NCI-H1436 treated with DMSO at 0.1 percent for 48 hours (cell line): ENCODE measurements around the gene PARP15.
"Not testable (repeated sequence)": the region's sequence is repeated elsewhere in the genome, so short reads cannot be mapped to it uniquely, and the experiment has no call there.

Experiments
- DNase-seq: peaks from one replicate; lab custom pipeline; 2025; lab: John Stamatoyannopoulos, UW

The PARP15 gene

DNA sequence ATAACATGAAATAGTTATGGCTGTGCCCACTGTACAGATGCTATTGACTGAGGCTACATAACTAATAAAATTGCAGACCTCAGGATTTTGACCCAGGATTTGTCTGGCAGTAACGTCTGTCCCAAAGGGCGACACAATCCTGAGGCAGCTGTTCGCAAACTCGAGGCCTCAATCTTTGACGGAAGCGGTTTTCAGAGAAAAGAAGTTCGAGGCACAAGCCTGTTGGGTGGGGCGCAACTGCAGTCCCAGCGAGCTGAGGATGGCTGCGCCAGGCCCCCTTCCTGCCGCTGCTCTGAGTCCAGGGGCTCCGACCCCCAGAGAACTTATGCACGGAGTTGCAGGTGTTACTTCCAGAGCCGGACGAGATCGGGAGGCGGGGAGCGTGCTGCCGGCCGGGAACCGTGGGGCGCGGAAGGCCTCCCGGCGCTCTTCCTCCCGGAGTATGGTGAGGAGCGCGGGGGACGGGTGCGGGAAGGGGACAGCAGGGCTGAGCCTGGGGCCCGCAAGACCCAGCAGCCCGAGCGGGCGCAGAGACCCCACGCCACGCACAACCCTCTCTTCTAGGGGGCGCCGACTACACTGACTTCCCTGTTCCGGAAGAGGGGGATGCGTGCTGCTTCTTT, at the start of gene PARP15:
TSS of gene PARP15 (plus strand) at position 242 of the 623 bp plus-strand sequence. CDS start at position 260, 18 bp downstream.
- no peak for DNase-seq

DNA sequence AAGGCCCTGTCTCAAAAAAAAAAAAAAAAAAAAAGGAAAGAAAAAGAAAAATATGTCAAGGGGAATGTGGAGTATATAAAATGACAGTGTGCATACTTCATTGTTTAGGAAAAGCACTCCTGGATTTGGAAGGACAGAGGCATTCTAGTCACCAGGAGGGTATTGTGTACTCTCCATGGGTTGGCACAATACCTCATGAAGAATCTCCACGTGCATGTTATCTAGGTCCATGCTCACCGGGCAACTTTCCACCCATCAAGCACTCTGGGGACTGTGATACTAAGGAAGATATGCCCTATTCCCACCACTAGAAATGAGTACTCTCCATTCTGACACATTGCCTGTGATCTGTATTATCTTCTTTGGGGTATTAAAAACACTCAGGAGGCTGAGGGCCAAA, 47.3 kb upstream of the PARP15 start:
- no peak for DNase-seq

DNA sequence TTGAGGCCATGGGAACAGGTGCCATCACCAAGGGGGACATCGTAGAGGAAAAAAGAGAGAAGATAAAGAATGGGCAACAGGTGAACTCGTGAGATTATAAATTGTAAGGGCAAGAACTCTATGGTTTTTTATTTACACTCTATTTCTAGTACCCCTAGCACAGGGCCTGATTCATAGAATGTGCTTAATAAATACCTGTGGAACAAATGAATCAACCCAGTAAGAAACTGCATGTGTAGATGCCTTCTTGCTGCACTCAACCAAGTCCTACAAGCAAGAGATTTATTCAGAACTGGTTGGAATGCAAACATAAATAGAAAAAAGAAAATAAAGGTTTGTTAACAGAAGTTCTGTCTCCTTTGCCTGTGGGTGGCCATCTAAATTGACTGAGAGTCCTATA, 44.0 kb upstream of the PARP15 start:
- DNase-seq: no peak

DNA sequence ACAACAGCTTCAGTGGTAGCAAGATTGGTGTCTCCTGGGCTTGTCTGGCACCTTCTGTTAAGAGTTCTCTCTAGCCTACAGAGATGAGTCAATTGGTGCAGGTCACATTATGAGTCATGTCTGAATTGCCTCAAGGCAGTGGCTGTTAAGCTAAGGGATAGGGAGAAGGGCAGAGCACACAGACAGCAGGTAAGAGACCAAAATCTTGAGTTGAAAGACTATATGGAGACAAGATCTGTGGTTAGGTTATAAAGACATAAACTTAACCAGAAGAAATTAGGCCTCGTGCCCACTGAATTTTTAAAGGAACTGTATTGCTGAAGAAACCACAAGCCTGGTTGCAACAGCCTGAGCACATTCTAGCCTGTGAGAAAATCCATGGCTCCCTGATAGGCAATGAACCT, 43.5 kb upstream of the PARP15 start:
- DNase-seq: no peak

DNA sequence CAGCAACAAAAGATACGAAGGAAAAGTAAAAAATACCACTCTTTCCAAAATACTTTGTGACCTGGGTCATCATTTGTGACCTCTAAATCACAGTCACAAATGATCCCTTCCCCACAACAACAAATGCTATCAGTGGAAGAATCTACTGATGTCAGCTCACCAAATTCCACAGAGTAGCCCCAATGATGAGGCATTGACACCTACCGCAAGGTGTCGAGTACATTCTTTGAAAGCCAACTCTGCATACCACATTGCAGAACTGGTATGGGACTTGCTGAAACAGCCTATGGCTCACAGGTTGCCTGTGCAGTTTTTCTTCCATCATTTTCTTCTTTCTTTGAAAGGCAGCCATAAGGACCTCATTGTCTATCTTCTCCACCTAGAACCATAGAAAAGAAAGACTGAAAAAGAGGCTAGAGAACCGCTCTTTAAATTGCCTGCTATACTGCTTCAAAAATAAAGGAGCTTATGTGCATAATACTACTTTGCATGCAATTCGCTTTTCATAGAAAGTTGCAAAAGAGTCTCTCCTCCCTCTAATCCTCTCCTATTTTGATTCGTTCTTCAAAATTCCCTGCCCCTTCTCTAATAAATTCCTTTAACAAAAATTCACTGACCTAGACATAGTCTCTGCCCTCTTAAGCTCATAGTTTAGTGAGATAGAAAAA, 41.4 kb upstream of the PARP15 start:
- no peak for DNase-seq

DNA sequence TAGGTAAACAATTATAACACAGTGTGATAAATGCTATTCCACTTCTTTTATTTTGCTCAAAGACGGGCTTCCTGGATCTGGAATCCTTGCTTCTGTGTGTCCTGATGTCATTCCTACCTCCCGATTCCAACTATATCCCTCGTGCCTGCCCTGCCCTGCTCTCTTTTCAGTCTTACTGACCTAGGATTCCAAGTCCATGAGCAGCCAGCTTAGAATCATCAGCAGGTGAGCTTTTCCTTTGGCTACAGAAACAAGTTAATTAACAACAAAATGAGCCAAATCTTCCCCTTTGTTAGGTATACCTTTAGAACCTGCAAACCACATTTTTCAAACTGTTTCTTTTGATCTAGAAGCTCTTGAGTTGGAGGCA, 40.8 kb upstream of the PARP15 start:
- DNase-seq: no peak

DNA sequence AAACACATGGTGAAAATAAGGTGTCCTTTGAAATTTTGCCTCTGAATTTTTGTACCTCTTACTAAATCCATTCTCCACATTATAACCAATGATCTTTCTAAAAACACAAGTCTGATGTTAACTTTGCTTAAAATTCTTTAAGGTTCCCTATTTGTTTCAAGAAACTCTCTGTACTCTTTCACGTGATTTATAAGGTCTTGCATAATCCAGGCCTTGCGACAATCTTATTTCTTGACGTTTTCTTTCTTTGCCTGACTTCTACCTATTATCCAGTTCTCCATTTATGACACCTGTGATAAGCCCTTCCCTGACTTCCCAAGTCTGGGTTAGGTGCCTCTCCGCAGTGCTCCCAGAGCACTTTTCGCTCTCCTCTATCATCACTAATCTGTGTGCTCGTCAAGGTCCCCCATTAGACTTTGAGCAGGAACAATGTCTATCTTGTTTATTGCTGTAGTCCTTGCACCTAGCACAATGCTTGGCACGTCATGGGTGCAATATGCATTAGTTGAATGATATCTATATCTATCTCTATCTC, 38.4 kb upstream of the PARP15 start:
- DNase-seq: no peak

DNA sequence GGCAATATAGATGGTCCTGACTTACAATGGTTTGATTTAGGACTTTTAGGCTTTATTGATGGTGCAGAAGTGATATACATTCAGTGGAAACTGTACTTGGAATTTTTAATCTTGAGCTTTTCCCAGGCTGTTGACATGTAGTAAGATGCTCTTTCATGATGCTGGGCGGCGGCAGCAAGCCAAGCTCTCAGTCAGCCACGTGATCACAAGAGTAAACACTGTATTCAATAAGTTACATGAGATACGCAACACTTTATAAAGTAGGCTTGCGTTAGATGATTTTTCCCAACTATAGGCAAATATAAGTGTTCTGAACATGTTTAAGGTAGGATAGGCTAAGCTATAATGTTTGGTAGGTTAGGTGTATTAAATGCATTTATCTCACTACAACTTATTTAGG, 31.3 kb upstream of the PARP15 start:
- DNase-seq: no peak

DNA sequence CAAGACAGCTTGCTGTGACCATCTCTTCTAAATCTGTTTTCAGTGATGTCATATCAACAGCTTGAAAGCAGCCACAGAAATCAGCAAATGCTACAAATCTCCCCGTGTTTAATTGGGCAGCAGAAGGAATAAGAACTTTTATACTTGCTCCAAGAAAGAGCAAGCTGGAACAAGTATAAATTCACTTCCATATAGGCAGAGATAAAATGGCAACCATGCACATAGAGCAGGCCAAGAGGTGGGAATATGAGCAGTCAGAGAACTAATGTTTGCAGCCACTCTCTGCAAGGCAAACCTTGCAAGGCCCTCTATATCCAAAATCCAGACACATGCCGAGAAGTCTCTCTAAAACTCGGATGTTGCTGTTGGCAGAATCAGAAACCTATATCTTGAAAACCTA, 29.4 kb upstream of the PARP15 start:
- DNase-seq: no peak

DNA sequence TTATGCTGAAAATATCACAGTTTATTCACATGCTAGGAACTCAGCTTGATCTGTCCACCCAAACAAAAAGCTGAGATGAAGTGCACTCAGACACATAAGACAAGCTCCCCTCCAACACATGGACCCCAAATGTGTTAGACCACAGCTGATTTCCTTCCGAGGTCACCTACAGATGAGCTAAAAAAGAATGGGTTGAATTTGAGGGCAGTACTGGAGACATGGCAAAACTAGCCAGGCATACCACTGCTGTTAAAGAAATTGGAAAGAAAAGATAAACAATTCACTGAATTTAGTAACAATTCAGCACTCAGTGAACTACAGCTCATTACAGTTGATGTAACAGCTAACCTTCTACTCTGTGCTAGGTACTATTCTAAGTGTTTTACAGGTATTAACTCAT, 28.8 kb upstream of the PARP15 start:
- no peak for DNase-seq

DNA sequence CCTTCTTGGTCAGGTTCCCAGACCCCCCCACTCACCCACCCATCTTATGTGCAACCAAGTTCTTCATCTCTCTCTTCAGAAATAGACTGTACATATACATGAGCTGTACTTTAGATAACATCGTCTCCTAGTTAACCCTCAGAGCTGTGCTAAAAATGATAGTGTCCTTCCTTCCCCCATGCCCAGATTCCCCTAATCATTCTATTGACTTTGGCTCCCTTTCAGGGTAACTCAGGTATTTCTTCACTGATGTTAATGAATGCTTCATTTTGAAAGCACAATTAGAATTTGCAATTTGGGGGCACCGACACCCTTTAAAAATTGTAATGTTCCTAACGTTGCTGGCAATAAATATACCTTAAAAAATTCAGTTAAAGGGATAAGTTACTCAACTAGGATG, 24.3 kb upstream of the PARP15 start:
- DNase-seq: no peak

DNA sequence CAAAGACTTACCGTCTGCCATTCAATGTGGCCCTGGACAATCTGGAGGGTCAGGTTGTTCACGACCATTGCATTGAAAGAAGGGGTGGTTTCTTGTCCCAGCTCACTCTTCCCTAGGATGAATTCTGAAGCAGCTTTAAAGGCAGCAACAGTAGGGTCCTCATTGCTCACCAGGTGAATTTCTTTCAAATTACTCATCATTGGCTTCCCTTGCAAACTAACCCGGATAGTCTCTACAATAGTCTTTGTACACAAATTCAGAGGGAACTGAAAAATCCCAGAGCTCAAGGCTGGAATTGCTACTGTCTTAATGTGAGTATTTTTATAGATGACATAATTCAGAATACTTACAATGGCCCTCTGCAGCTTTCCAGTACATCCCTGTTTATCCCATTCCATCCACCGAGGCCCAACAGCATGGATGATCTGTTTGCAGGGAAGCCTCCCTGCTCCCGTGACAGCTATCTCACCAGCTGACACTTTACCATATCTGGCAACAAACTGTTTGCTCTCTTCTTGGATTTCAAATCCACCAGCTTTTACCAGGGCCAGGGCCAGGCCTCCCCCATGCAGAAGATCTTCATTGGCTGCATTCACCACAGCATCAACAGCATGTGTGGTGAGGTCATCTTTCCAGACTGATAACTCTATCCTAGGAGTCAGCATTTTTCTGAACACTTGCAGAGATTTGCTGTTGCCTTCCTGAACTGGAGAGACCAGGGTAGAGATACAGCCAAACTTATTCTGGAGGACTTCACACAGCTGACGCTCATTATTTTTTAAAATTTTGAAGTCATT, 22.0 kb upstream of the PARP15 start:
- DNase-seq: no peak

DNA sequence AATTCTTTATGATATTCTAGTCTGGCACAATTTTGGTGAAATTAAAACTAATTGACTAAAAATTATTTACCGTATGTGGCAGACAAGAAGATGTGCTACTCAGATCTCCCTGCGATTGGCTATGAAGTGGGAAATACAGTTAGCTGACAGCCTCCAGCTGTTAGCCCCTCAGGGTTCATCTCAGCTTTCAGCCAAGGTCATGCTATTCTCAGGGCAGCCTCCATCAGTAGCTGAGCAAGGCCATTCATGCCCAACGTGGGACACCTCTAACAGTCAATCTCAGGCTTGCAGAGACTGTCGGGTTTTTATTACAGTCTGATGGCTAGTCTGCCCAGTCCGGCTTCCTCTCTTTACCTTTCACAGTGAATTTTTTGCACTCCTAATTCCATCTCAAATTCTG, 20.1 kb upstream of the PARP15 start:
- DNase-seq: no peak

DNA sequence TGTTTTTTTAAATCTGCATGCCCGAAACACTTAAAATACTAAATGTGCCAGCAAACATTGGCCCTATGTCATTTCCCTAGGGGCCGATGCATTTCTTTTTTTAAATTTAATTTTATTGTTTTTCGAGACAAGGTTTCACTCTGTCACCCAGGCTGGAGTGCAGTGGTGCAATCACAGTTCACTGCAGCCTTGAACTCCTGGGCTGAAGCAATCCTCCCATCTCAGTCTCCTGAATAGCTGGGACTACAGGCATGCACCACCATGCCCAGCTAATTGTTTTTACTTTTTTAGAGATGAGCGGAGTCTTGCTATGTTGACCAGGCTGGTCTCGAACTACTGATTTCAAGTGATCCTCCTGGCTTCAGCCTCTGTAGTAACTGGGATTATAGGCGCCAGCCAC, 18.8 kb upstream of the PARP15 start:
- DNase-seq: no peak

DNA sequence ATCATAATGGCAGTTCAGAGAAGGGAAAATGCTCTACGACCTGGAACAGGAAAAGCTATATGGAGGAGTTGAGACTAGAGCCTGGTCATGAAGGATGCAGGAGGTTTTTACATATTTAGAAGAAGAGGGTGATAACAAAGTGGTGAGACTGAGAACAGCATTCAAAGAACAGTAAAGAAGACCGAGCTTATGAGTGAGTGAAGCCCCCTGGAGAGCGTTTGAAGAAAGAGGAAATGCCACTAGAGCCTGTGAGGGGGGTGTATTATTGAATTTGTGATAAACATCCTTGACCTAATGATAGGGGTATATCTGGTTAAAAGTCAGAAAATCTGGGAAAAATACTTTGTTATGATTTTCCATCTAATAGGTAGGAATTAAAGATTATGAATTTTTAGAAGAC, 17.5 kb upstream of the PARP15 start:
- DNase-seq: no peak

DNA sequence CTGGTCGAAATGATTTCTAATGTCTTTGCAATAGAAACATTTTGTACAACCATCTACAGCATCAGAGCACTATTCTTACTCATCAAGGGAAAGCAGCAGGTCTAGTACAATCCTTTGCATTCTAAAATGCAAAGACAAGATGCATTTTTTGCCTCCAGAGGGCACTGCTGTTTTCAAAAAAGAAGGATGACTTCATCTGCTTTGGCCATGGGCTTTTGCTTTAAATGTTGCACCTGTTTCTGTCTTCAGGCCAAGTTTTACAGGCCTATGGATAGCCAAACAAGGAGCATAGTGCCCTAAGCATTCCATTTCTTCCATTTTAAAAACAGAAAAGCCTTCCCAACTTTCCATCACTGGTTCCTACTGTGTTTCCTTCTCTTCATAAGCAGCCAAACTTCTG, 16.8 kb upstream of the PARP15 start:
- DNase-seq: no peak

DNA sequence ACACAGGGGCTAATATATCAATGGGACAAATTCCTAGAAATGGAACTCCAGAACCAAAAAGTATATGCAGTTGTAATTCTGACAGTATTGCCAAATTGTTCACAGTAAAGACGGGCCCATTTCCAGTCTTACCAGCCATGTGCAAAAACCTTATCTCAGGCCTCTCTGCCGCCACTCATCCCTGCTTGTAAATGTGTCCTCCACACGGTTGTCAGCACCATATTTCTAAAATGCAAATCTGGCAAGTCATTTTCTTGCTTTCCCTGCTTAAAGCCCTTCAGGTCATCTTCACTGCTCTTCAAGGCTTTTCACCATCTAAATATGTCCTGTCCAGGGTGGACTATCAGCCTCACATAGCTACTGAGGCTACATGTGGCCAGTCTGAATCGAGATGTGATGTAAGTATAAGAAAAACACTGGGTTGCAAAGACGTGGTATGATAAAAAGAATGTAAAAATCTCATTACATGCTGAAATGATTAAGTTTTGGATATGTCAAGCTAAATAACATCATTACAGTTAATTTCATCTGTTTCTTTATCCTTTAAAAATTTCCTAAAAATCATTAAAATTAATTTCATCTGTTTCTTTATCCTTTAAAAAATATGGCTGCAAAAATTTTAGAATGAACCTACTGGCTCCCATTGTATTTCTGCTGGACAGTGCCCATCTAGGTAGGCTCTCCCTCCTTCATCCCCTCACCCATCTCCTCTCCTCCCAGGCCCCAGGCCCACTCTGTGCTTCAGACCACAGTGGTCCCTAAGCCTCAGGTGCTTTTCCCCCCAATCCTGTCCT, 14.3 kb upstream of the PARP15 start:
- no peak for DNase-seq

DNA sequence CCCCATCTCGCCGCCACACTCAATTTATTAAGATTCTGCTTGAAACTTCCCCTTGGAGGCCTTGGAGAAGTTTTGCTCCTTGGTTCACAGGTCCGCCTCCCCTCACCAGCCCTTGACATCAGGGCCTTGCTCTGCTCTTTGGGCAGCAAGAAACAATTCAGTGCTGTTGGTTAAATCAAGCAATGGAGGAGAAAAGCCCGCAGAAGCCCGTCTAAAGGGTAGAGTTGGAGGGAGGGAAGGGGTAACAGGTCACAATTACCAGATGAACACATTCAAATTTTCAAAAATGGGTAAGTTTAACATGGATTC, 13.8 kb upstream of the PARP15 start:
- no peak for DNase-seq

DNA sequence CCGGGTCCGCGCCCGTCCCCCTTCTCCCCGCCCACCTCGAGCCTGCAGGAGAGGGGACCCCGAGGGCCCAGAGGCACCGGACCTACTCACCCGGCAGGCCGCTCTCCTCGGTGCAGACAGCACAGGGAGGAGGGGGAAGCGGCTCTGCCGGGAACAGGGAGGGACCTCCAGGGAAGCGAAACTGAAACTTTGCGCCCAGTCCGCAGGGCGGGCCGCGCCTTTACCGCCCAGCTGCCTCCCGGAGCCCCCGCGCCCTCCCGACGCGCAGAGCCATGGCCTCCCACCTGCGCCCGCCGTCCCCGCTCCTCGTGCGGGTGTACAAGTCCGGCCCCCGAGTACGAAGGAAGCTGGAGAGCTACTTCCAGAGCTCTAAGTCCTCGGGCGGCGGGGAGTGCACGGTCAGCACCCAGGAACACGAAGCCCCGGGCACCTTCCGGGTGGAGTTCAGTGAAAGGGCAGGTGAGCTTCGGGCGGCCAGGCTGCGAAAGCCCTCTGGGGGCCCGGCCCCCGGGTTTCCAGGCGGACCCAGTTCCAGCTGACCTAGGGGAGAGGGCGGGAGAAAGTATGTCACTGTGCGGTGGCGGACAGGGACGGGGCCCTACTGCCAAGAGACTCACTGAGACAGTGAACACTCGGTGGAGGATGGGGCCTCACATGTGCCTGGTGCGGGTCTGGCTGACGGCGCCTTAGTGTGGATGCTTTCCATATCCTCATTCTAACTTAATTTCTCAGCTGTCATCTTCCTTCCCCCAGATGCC, 13.1 kb upstream of the PARP15 start, which contains the start of the genes DTX3L and PARP9:
TSS of gene DTX3L (plus strand) at position 184 of the 758 bp plus-strand sequence. CDS start at position 273, 89 bp downstream.
TSS of gene PARP9 (minus strand) at position 146 of the 758 bp plus-strand sequence. CDS start 4,680 bp downstream, outside the sequence.
- no peak for DNase-seq

DNA sequence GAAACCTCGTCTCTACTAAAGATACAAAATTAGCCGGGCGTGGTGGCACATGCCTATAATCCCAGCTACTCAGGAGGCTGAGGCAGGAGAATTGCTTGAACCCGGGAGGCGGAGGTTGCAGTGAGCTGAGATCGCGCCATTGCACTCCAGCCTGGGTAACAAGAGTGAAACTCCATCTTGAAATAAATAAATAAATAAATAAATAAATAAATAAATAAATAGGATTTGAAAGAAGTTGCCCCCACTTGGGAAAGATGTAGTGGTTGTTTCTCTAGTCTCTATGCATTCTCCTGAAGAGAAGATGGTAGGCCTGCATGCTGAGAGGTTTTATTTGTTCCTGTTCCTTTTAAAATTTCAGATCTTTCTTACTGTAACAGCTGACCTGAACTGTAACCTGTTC, 9.3 kb upstream of the PARP15 start:
- not testable (repeated sequence) for DNase-seq

DNA sequence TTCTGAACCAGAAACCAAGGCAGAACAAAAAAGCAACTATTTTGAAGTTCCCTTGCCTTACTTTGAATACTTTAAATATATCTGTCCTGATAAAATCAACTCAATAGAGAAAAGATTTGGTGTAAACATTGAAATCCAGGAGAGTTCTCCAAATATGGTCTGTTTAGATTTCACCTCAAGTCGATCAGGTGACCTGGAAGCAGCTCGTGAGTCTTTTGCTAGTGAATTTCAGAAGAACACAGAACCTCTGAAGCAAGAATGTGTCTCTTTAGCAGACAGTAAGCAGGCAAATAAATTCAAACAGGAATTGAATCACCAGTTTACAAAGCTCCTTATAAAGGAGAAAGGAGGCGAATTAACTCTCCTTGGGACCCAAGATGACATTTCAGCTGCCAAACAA, 8.7 kb upstream of the PARP15 start:
- no peak for DNase-seq
